GM18951 (cell line): ENCODE data around the gene NCAPD3.

Experiments
- POLR2A ChIP-seq: IDR thresholded peaks from 4 replicates; pipeline ENCODE4 v1.6.1; 2011; ENCODE audit warnings: mild to moderate bottlenecking; ENCODE audit not compliant: insufficient read length, insufficient read depth; ENCODE audit errors: extremely low read depth
- in situ Hi-C: fragments of 300-500 bp; cut with MboI; formaldehyde crosslinking; loops from one replicate; pipeline ENCODE4 v1.12.0; 2022; ENCODE audit warnings: low sequenced_read_pairs, mixed read lengths, inconsistent platforms; ENCODE audit not compliant: unreplicated experiment

Gene NCAPD3

DNA sequence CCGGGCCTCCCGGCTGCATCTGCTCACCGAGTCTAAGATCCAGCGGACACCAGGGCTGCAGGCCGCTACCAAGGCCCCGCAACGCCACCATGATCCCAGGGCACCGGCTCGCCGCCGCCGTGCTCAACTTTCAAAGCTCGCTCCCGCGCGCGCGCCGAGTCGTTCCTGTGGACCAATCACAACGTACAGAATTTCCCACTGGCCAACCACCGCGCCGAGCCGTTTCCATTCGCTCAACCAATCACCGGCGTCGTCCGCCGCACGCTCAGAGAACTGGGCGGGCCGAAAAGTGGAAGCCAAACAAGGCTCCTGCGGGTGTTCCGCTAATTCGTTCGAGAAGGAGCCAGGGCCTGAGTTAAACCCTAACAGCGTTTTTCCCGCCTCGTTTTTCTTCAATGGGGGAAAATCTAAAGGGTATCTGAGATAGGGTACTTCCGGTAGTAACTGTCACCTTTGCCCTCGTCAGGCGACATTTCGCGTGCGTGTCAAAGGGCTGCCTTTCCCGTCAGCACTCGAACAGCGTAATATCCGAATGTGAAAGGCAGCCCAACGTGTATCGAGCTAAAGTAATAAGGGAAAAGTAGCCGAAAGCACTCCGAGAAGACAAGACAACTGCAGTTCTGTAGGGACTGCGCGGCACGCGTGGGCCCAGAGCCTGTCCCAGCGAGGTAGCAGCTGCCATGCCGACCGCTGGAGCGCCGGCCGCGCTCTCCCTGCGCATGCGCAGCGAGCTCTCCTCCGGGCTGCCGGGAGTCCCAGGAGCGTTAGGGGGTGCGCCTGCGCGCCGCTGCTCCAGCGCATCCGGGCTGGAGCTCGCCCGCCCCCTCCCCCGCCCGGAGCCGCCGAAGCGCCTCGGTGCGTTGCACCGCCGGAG lies at the start of gene NCAPD3, which contains the start of gene VPS26B:
Gene NCAPD3 (minus strand): TSS at position 132 of the 874 bp plus-strand sequence. CDS start 41 bp downstream, at position 91.
Gene VPS26B (plus strand): TSS at position 836 of the 874 bp plus-strand sequence. CDS start 452 bp downstream, outside the sequence.
- in situ Hi-C loops = no loop called here
- peak; percentile 90 for TF ChIP-seq POLR2A

DNA sequence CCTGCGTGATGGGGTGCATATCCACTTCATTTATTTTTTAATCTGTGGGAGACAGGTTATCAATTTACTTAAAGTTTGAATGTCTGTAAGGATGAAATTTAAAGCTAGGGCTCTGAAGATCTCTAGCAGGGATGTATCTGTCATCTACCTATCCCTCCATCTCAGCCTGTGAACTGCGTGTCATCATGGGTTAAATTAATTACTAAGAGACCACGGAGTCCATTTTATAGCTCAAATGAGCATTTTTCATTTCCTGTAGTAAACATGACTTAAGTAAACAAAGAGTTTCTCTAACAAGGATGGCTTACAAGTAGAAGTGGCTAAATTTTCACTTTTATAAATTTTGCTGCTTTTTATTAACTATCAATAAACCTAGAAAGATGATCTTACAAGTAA lies 49.5 kb upstream of the NCAPD3 start:
- in situ Hi-C loops = no loop called here

DNA sequence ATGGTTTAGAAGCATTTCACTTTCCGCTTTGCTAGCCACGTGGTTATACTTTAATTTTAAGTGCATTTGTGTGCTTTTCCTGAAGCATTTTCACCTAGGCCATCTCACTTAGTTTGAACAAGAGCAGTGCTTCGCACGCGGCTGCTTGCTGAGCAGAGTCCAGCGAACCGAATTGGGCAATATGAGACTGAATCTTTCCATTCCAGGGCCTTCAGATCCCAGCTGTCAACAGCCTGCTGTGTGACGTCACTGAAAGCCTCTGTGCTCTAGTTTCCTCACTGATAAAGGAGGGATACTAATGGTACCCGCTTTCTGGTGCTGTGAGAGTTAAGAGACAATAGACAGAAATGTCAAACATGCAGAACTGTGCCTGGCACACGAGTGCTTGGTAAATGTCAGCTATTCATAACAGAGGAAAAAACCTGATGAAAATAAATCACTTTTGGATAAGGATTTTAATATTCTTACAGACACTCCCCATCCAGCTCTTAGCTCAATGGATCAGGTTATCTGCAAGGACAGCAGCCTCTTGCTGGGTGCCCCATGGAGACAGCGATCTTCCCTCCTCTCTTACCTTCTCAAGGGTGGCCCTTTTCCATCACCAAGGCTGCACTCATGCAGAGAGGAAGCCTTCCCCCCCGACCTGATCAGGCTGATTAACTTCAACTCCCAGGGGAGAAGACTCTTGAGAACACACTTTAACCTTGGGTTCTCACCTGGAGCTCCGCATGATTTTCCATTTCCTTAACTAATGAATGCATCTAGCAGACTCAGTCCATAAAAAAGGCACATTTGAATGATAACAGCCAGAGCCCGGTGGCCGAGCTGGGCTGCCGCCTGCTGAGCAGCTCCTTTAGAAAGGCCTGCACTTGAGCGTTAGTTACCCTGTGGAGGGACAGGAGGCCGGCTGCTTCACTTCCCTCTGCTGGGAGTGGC lies 48.9 kb upstream of the NCAPD3 start:
- in situ Hi-C loops = no loop called here
- no peak for TF ChIP-seq POLR2A

More for the DNA sequence above, 49.5 kb upstream of the NCAPD3 start:
- no peak for TF ChIP-seq POLR2A

GRCh38 chr11:134271978-134272377 lies 48.2 kb upstream of the NCAPD3 start:
- in situ Hi-C loops = no loop called here
- no peak for TF ChIP-seq POLR2A

DNA sequence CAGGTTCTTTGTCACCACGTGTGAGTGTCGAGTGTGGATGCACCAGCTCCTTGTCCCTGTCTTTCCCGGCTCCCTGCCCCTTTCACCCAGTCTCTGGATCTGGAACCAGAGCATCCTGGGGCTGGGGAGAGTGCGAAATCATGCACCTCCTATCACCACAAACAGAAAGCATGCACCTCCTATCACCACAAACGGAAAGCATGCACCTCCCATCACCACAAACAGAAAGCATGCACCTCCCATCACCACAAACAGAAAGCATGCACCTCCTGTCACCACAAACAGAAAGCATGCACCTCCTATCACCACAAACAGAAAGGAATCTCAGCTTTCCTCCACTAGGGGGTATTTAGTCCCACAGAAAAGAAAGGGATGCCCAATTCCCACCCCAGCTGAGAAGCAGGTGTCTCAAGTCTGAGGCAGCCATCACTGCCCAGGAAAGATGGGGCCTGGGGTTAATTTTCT lies 46.5 kb upstream of the NCAPD3 start:
- in situ Hi-C loops = no loop called here
- TF ChIP-seq POLR2A = no peak

GRCh38 chr11:134267966-134268365 lies 44.2 kb upstream of the NCAPD3 start:
- in situ Hi-C loops = no loop called here
- TF ChIP-seq POLR2A = no peak

GRCh38 chr11:134267461-134267860 lies 43.7 kb upstream of the NCAPD3 start:
- no peak for TF ChIP-seq POLR2A
- in situ Hi-C loops = no loop called here

- TF ChIP-seq POLR2A = no peak
- in situ Hi-C loops = no loop called here
These were observed 43.1 kb upstream of the NCAPD3 start for GRCh38 chr11:134266841-134267251.

DNA sequence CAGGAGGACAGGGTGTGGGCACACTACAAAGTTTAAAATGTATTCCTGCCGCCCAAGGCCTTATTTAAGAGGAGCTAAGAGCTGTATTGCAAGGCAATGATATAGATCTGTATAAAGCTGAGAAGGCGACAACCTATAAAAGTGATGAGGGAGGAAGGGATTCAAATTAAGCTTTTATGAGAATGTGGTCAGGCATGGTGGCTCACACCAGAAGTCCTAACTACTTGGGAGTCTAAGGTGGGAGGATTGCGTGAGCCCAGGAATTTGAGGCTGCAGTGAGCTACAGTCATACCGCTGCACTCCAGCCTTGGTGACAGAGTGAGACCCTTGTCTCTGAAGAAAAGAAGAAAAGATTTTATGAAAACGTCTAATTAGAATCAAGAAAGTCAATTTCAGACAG lies 42.7 kb upstream of the NCAPD3 start:
- TF ChIP-seq POLR2A = no peak

GRCh38 chr11:134264966-134265764 lies 41.4 kb upstream of the NCAPD3 start:
- no peak for TF ChIP-seq POLR2A
- in situ Hi-C loops = no loop called here

More for the DNA sequence above, 42.7 kb upstream of the NCAPD3 start:
- in situ Hi-C loops = no loop called here

- in situ Hi-C loops = no loop called here
- TF ChIP-seq POLR2A = no peak
These were observed 38.1 kb upstream of the NCAPD3 start for GRCh38 chr11:134261626-134262488.
